Left renal cortex interstitium (tissue), 4 donors: ENCODE results near the gene LINGO1. TPM values are rescaled to one million over a fixed set of nuclear protein-coding genes. Genes with fewer than 3 reads are reported as not detected.
A peak's percentile ranks its signal among the peaks of the same experiment; 100 is the strongest.

Experiments used
- DNase-seq, 4 donors: peaks; one replicate each; pipeline ENCODE4 v3.0.0-alpha.2; 2013; ENCODE audit warnings: low read depth in 4 of 4, low spot score in 2 of 4, missing footprints in 1 of 4
- polyA plus RNA-seq, 4 donors: library from polyadenylated mRNA; unstranded; fragments of 120-200 nt; gene quantifications; one replicate each; pipeline ENCODE4 v1.2.1, GENCODE V29; 2013; ENCODE audit not compliant: insufficient read length in 4 of 4

The LINGO1 gene
- polyA plus RNA-seq, 4 donors, result 12.9 to 17.2 (median 16.4) TPM

- DNase-seq, result no peak
Observed at GRCh38 chr15:77575203-77575934, 57.3 kb downstream of the LINGO1 start.

- no peak for DNase-seq
Observed at GRCh38 chr15:77574521-77575202, 58.0 kb downstream of the LINGO1 start.

GRCh38 chr15:77573802-77574201 is 58.9 kb downstream of the LINGO1 start:
- no peak for DNase-seq

- DNase-seq, result no peak
Observed at GRCh38 chr15:77572186-77572585, 60.5 kb downstream of the LINGO1 start.

- DNase-seq, result no peak
Observed at GRCh38 chr15:77571741-77572140, 61.0 kb downstream of the LINGO1 start.

- DNase-seq, result no peak
Observed at GRCh38 chr15:77571181-77571580, 61.5 kb downstream of the LINGO1 start.

- peak in 2 of 4 donors; percentile 55 to 71 for DNase-seq
Observed at GRCh38 chr15:77569729-77570125, 63.0 kb downstream of the LINGO1 start.

- DNase-seq, result no peak
Observed at GRCh38 chr15:77568973-77569728, 63.6 kb downstream of the LINGO1 start.

GRCh38 chr15:77568014-77568972 is 64.4 kb downstream of the LINGO1 start:
- DNase-seq, result no peak

GRCh38 chr15:77567202-77567601 is 65.5 kb downstream of the LINGO1 start:
- no peak for DNase-seq

- DNase-seq, result no peak
Observed at GRCh38 chr15:77566092-77566491, 66.6 kb downstream of the LINGO1 start.

- no peak for DNase-seq
Observed at GRCh38 chr15:77565378-77565915, 67.3 kb downstream of the LINGO1 start.

- no peak for DNase-seq
Observed at GRCh38 chr15:77564938-77565337, 67.8 kb downstream of the LINGO1 start.

GRCh38 chr15:77564341-77564740 is 68.4 kb downstream of the LINGO1 start:
- DNase-seq, result no peak

GRCh38 chr15:77563623-77564156 is 69.0 kb downstream of the LINGO1 start:
- DNase-seq, result no peak

Other genes with a start within 250 kb of the LINGO1 start
- 10 to 100 TPM; 24.4 to 38.8 (median 32.1) TPM for gene PEAK1, start 212.8 kb downstream of the LINGO1 start, polyA plus RNA-seq
- 10 to 100 TPM; 59.4 to 72.3 (median 68.2) TPM for gene HMG20A, start 212.0 kb downstream of the LINGO1 start, polyA plus RNA-seq